K562 (cell line): Measurements from ENCODE around the gene GARIN1A. TPM values are rescaled to one million over a fixed set of nuclear protein-coding genes. Genes with fewer than 3 reads are reported as not detected.

Experiments used
- ATAC-seq: fragments of 200-7000 bp; cut with Tn5 transposase; 3 replicates; pipeline ENCODE4 v1.9.1; 2020; ENCODE audit warnings: moderate library complexity
- BruUV-seq: library from RNA; stranded (reverse); fragments of 400-500 nt; replicated peaks from 2 replicates; lab custom pipeline; 2021; lab: Mats Ljungman, UMichigan
- CTCF ChIA-PET: fragments of 300-600 bp; formaldehyde crosslinking; extraction: SDS; loops from one replicate; lab custom pipeline; 2021; ENCODE audit warnings: low intra/inter-chr PET ratio; lab: Yijun Ruan, JAX
- POLR2A ChIA-PET: fragments of 300-600, 350-650 bp; sonication (Branson Sonifier 250); formaldehyde crosslinking; extraction: SDS; loops from one replicate; lab custom pipeline; 2021; ENCODE audit warnings: antibody characterized with exemption, inconsistent platforms; lab: Yijun Ruan, JAX
- DNase-seq, 4 experiments: peaks; one replicate each; pipeline versions ENCODE4 v3.0.0 to v3.0.0-alpha.2; 2011 to 2018; ENCODE audit warnings: low spot score in 3 of 4, mixed read lengths in 3 of 4; ENCODE audit errors: extremely low read depth in 1 of 4
- FAIRE-seq: peaks from 2 replicates; lab custom pipeline; 2011; peaks lifted over from hg19 to GRCh38; lab: Jason Lieb, UNC
- H2AFZ ChIP-seq: 2 replicates; pipeline ENCODE4 v1.6.0; 2011; ENCODE audit warnings: low read depth, low read length, control low read depth, inconsistent platforms
- H3K27ac ChIP-seq: fragments of 200-600 bp; 3 replicates; pipeline ENCODE4 v1.8.0; 2011; ENCODE audit warnings: low read depth, mild to moderate bottlenecking, control low read depth, inconsistent platforms, low read length, moderate library complexity, mixed read lengths; ENCODE audit errors: extremely low read depth
- H3K27me3 ChIP-seq, 2 experiments: fragments of 300-600 bp in 1 of 2; 2 replicates in 1 of 2; 3 replicates in 1 of 2; pipeline versions ENCODE4 v1.6.0 to v1.8.0; 2011; ENCODE audit warnings: inconsistent platforms in 2 of 2, low read length in 2 of 2, mild to moderate bottlenecking in 1 of 2, mixed read lengths in 1 of 2, moderate library complexity in 1 of 2; ENCODE audit not compliant: control insufficient read depth in 2 of 2, insufficient read depth in 2 of 2
- H3K36me3 ChIP-seq: fragments of 300-600 bp; 3 replicates; pipeline ENCODE4 v1.8.0; 2011; ENCODE audit warnings: mild to moderate bottlenecking, low read length, inconsistent platforms; ENCODE audit not compliant: control insufficient read depth, insufficient read depth
- H3K4me1 ChIP-seq, 2 experiments: fragments of 200-600 bp in 1 of 2; replicated peaks in 1 of 2; 2 replicates in 1 of 2; 3 replicates in 1 of 2; pipeline versions ENCODE4 v1.5.1 to v1.8.0; 2011; ENCODE audit warnings: inconsistent platforms in 2 of 2, low read length in 2 of 2, mild to moderate bottlenecking in 1 of 2, mixed read lengths in 1 of 2, moderate library complexity in 1 of 2; ENCODE audit not compliant: control insufficient read depth in 2 of 2, insufficient read depth in 2 of 2
- H3K4me2 ChIP-seq: 2 replicates; pipeline ENCODE4 v1.6.1; 2011; ENCODE audit warnings: low read length, control low read depth, inconsistent platforms, mixed read lengths; ENCODE audit not compliant: insufficient read depth
- H3K4me3 ChIP-seq: fragments of 200-600 bp; sonication (generic), shearing (Covaris generic); 2 replicates; pipeline ENCODE4 v1.5.1; 2016; ENCODE audit warnings: control low read depth, inconsistent platforms
- H3K79me2 ChIP-seq: fragments of 200-600 bp; 3 replicates; pipeline ENCODE4 v1.8.0; 2011; ENCODE audit warnings: low read length, inconsistent platforms; ENCODE audit not compliant: control insufficient read depth, insufficient read depth
- H3K9ac ChIP-seq, 2 experiments: 2 replicates each; pipeline versions ENCODE4 v1.6.0 to v1.6.1; 2011; ENCODE audit warnings: low read depth in 2 of 2, low read length in 2 of 2, control low read depth in 1 of 2, inconsistent platforms in 1 of 2, mild to moderate bottlenecking in 1 of 2, mixed read lengths in 1 of 2; ENCODE audit not compliant: insufficient read depth in 1 of 2
- H3K9me1 ChIP-seq: one replicate; pipeline ENCODE4 v1.6.0; 2011; ENCODE audit warnings: inconsistent platforms, mild to moderate bottlenecking, low read length, moderate library complexity; ENCODE audit not compliant: control insufficient read depth, insufficient read depth
- H3K9me3 ChIP-seq: replicated peaks from 2 replicates; pipeline ENCODE4 v1.5.1; 2011; ENCODE audit warnings: low read depth, low read length, inconsistent platforms; ENCODE audit not compliant: control insufficient read depth, insufficient read depth
- H4K20me1 ChIP-seq: replicated peaks from 2 replicates; pipeline ENCODE4 v1.6.1; 2011; ENCODE audit warnings: low read length, inconsistent platforms, mixed read lengths; ENCODE audit not compliant: control insufficient read depth, insufficient read depth
- BRD9 ChIP-seq: fragments of 450-650 bp; IDR thresholded peaks from 2 replicates; pipeline ENCODE4 v1.6.1; 2018; ENCODE audit warnings: low read depth; ENCODE audit not compliant: partially characterized antibody
- MXI1 ChIP-seq: IDR thresholded peaks from 2 replicates; pipeline ENCODE4 v1.6.1; 2011; ENCODE audit warnings: low read depth, mild to moderate bottlenecking, improper control_type of control experiment, low read length
- TCFL5 ChIP-seq: fragments of 250-450 bp; sonication (Bioruptor Pico); conservative IDR thresholded peaks from 2 replicates; pipeline ENCODE4 v1.6.1; 2021; ENCODE audit warnings: mild to moderate bottlenecking, moderate library complexity, matching md5 sums
- WGBS: fragments of 100-300 bp; shearing (Covaris generic); methylation state at CpG from one replicate; pipeline ENCODE4 v1.1.6; 2016; ENCODE audit warnings: low coverage, mixed read lengths; ENCODE audit not compliant: insufficient coverage; ENCODE audit errors: missing lambda C conversion rate; 5-methylcytosine and 5-hydroxymethylcytosine counted together
- in situ Hi-C: fragments of 300-500 bp; cut with MboI; formaldehyde crosslinking; loops from 4 replicates; pipeline ENCODE4 v1.15.0; 2018; ENCODE audit warnings: inconsistent platforms, mixed read lengths
- intact Hi-C: fragments of 100-400 bp; cut with micrococcal nuclease; formaldehyde crosslinking; loops from 2 replicates; pipeline ENCODE4 v1.14.2; 2022
- polyA plus RNA-seq, 8 experiments: library from polyadenylated mRNA; depleted of rRNA in 4 of 8; stranded (reverse) in 5 of 8; unstranded in 3 of 8; fragments of >200 nt; fragmentation: Nextera tagmentation in 2 of 8; fragmentation: Illumina TruSeq in 1 of 8; extraction: Ambion mirVana in 2 of 8; extraction: Trizol in 1 of 8; gene quantifications; 2 replicates each; pipeline versions ENCODE4 v1.2.1 to v1.2.3, GENCODE V29; 2011 to 2014; ENCODE audit warnings: inconsistent platforms in 1 of 8, missing spikeins in 1 of 8
- total RNA-seq, 7 experiments: library from RNA; depleted of rRNA in 6 of 7; stranded (reverse); fragments of >200 nt in 6 of 7; fragmentation: Illumina TruSeq in 2 of 7; extraction: Trizol in 2 of 7; gene quantifications; 2 replicates each; pipeline versions ENCODE4 v1.2.1 to v1.2.3, GENCODE V29; 2011 to 2021; ENCODE audit warnings: low replicate concordance in 1 of 7
- TF ChIP-seq, protein P1 (sequence below): sonication (generic); formaldehyde crosslinking; IDR thresholded peaks from 2 replicates; pipeline ENCODE4 v1.5.0; 2020; ENCODE audit warnings: missing genetic modification reagents
- TF ChIP-seq, protein P2 (sequence below): fragments of 150-350 bp; conservative IDR thresholded peaks from 2 replicates; pipeline ENCODE4 v1.6.1; 2014; ENCODE audit warnings: low read length
- TF ChIP-seq, protein P3 (sequence below), 2 experiments: fragments of 450-650 bp in 1 of 2; sonication (generic) in 1 of 2; formaldehyde crosslinking in 1 of 2; IDR thresholded peaks; 2 replicates each; pipeline versions ENCODE4 v1.7.1 to v1.9.0; 2016 to 2022; ENCODE audit warnings: inconsistent platforms in 1 of 2, mild to moderate bottlenecking in 1 of 2, missing genetic modification reagents in 1 of 2
- TF ChIP-seq, protein P4 (sequence below): fragments of 250-450 bp; sonication (Bioruptor Pico); IDR thresholded peaks from 2 replicates; pipeline ENCODE4 v1.9.0; 2021; ENCODE audit warnings: mild to moderate bottlenecking

GARIN1A gene
- total and polyA plus RNA-seq, 9 of the 15 experiments (the other 6 are each of a cell fraction or from before 2014, with no cell fraction given), result 0.01 to 0.41 (median 0.04) TPM; not detected in 3

DNA sequence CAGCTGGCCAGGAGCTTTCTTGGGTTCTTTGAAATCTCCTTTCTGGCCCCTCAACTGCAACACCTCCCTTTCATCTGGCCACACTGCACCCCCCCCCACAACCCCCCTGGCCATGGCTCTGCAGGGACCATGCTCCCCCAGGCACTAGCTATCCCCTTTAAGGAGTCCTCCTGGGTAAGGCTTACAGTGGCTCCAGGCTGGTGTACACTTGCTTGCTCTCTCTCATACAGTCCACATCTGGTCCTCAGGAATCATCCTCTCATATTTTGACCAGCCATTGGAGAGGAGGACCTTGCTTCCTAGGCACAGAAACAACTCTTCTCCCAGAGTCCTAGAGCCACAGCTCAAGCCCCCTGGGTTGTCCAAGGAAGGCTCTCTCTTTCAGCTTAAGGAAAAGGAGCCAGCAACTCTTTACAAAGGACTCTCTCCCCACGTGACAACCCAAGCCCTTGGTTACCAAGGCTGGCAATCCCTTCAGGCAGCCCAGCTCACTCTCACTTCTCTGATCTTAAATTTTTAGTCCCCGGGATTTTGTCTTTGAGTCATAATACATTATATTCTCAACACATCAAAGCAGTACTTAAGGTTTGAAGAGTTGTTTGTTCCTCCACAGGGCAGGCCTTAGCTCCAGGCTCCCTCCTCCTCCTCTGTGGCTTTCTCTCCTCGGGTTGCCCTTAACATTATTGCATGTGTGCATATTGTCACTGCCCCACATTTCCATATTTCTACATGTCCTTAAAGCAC lies 9.9 kb downstream of the GARIN1A start:
- Histone ChIP-seq H3K9me1 (no peaks in the 10 kb centered on the region), H3K4me1 (peaks cover 5% of the 10 kb centered on the region in 2 experiments; a peak in 3 of 5 replicates), H3K79me2 (no peaks in the 10 kb centered on the region), H3K36me3 (no peaks in the 10 kb centered on the region)
- in situ Hi-C loops, result no loop called here
- ChIA-PET CTCF (no interaction called here), POLR2A (interaction anchor here (0.7 to 2.9 kb wide), 8 partner anchors 10 to 59 kb away, joined by 3 to 10 read pairs (median 4); partner anchors contain the start of genes CALU and GARIN1A)
- BruUV-seq, result no TSS peak
- TF ChIP-seq, protein P1, sequence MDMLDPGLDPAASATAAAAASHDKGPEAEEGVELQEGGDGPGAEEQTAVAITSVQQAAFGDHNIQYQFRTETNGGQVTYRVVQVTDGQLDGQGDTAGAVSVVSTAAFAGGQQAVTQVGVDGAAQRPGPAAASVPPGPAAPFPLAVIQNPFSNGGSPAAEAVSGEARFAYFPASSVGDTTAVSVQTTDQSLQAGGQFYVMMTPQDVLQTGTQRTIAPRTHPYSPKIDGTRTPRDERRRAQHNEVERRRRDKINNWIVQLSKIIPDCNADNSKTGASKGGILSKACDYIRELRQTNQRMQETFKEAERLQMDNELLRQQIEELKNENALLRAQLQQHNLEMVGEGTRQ, result 0 out of 2 replicates have a peak, but pooled peaks have one; percentile 32
- no peak for TF ChIP-seq TCFL5 (CRISPR knock-in tag)
- TF ChIP-seq BRD9, result no peak
- TF ChIP-seq, protein P2, sequence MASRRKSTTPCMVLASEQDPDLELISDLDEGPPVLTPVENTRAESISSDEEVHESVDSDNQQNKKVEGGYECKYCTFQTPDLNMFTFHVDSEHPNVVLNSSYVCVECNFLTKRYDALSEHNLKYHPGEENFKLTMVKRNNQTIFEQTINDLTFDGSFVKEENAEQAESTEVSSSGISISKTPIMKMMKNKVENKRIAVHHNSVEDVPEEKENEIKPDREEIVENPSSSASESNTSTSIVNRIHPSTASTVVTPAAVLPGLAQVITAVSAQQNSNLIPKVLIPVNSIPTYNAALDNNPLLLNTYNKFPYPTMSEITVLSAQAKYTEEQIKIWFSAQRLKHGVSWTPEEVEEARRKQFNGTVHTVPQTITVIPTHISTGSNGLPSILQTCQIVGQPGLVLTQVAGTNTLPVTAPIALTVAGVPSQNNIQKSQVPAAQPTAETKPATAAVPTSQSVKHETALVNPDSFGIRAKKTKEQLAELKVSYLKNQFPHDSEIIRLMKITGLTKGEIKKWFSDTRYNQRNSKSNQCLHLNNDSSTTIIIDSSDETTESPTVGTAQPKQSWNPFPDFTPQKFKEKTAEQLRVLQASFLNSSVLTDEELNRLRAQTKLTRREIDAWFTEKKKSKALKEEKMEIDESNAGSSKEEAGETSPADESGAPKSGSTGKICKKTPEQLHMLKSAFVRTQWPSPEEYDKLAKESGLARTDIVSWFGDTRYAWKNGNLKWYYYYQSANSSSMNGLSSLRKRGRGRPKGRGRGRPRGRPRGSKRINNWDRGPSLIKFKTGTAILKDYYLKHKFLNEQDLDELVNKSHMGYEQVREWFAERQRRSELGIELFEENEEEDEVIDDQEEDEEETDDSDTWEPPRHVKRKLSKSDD, result no peak
- TF ChIP-seq, protein P3, sequence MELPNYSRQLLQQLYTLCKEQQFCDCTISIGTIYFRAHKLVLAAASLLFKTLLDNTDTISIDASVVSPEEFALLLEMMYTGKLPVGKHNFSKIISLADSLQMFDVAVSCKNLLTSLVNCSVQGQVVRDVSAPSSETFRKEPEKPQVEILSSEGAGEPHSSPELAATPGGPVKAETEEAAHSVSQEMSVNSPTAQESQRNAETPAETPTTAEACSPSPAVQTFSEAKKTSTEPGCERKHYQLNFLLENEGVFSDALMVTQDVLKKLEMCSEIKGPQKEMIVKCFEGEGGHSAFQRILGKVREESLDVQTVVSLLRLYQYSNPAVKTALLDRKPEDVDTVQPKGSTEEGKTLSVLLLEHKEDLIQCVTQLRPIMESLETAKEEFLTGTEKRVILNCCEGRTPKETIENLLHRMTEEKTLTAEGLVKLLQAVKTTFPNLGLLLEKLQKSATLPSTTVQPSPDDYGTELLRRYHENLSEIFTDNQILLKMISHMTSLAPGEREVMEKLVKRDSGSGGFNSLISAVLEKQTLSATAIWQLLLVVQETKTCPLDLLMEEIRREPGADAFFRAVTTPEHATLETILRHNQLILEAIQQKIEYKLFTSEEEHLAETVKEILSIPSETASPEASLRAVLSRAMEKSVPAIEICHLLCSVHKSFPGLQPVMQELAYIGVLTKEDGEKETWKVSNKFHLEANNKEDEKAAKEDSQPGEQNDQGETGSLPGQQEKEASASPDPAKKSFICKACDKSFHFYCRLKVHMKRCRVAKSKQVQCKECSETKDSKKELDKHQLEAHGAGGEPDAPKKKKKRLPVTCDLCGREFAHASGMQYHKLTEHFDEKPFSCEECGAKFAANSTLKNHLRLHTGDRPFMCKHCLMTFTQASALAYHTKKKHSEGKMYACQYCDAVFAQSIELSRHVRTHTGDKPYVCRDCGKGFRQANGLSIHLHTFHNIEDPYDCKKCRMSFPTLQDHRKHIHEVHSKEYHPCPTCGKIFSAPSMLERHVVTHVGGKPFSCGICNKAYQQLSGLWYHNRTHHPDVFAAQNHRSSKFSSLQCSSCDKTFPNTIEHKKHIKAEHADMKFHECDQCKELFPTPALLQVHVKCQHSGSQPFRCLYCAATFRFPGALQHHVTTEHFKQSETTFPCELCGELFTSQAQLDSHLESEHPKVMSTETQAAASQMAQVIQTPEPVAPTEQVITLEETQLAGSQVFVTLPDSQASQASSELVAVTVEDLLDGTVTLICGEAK (IDR thresholded peaks at IDR 0.05), result no peak
- TF ChIP-seq, protein P3 (CRISPR knock-in tag; IDR thresholded peaks at IDR 0.05), result no peak
- TF ChIP-seq, protein P4, sequence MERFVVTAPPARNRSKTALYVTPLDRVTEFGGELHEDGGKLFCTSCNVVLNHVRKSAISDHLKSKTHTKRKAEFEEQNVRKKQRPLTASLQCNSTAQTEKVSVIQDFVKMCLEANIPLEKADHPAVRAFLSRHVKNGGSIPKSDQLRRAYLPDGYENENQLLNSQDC (CRISPR knock-in tag), result no peak
- no peak for TF ChIP-seq MXI1
- TF ChIP-seq, all 486 proteins: peak for 1
- H3K4me2 ChIP-seq, result no peak overlapping the region
- FAIRE-seq (no peak), ATAC-seq (peak; percentile 18; the same call in 1 of the 3 replicates), DNase-seq (no peak)
- no peaks in the 10 kb centered on the region for H4K20me1 ChIP-seq
- 21% methylated on average over 3 of the region's 3 CpGs for WGBS
- no peaks in the 10 kb centered on the region for H3K9me3 ChIP-seq
- no peak overlapping the region for H3K4me3 ChIP-seq
- H3K27ac ChIP-seq, result no peak overlapping the region
- intact Hi-C loops, result no loop called here
- no peak overlapping the region for H2AFZ ChIP-seq
- H3K27me3 ChIP-seq, result peaks cover 2 to 7% of the 10 kb centered on the region in 2 experiments; a peak in 2 of 5 replicates
- no peak overlapping the region for H3K9ac ChIP-seq
